ENCODE results near the gene CCDC57.

The CCDC57 gene

GRCh38 chr17:82246040-82246364 lies 33.4 kb upstream of the CCDC57 start:
- no peak for DNase-seq

GRCh38 chr17:82245134-82246039 lies 32.7 kb upstream of the CCDC57 start:
- DNase-seq, result no peak

- no peak for DNase-seq
Measured at GRCh38 chr17:82244413-82245133, 31.9 kb upstream of the CCDC57 start.

GRCh38 chr17:82243648-82244412 lies 31.2 kb upstream of the CCDC57 start:
- DNase-seq, result no peak

- peak; percentile 83 for DNase-seq
Measured at GRCh38 chr17:82242977-82243647, 30.5 kb upstream of the CCDC57 start.

GRCh38 chr17:82242698-82242976 lies 30.0 kb upstream of the CCDC57 start:
- DNase-seq, result no peak

GRCh38 chr17:82241926-82242697 lies 29.5 kb upstream of the CCDC57 start:
- no peak for DNase-seq

GRCh38 chr17:82241183-82241925 lies 28.7 kb upstream of the CCDC57 start:
- peak; percentile 58 for DNase-seq

- DNase-seq, result no peak
Measured at GRCh38 chr17:82240506-82241182, 28.0 kb upstream of the CCDC57 start.

GRCh38 chr17:82239926-82240505 lies 27.4 kb upstream of the CCDC57 start:
- DNase-seq, result no peak

GRCh38 chr17:82239401-82239925 lies 26.8 kb upstream of the CCDC57 start:
- DNase-seq, result no peak

- DNase-seq, result peak; percentile 78
Measured at GRCh38 chr17:82238472-82239201, 26.0 kb upstream of the CCDC57 start.

- DNase-seq, result no peak
Measured at GRCh38 chr17:82237746-82238471, 25.3 kb upstream of the CCDC57 start.

GRCh38 chr17:82237083-82237745 lies 24.6 kb upstream of the CCDC57 start:
- no peak for DNase-seq

GRCh38 chr17:82236142-82236971 lies 23.7 kb upstream of the CCDC57 start:
- DNase-seq, result peak; percentile 51

GRCh38 chr17:82235775-82236141 lies 23.1 kb upstream of the CCDC57 start:
- DNase-seq, result no peak

Measured in fibroblast of skin of abdomen (primary cell).